HL-60/S4 (cell line): ENCODE data around the gene EXOC6.

Source experiments
- in situ Hi-C: fragments of 300-500 bp; cut with MboI; formaldehyde crosslinking; loops from 2 replicates; pipeline ENCODE4 v1.14.3; 2022; ENCODE audit warnings: low sequenced_read_pairs

Gene EXOC6

GRCh38 chr10:93063144-93063976 lies 215.0 kb downstream of the EXOC6 start:
- in situ Hi-C loops, result no loop called here

GRCh38 chr10:93063977-93064660 lies 215.8 kb downstream of the EXOC6 start:
- in situ Hi-C loops, result no loop called here

GRCh38 chr10:93064874-93065660 lies 216.7 kb downstream of the EXOC6 start:
- in situ Hi-C loops, result no loop called here

- in situ Hi-C loops, result no loop called here
Observed at GRCh38 chr10:93065675-93066543, 217.6 kb downstream of the EXOC6 start.

GRCh38 chr10:93066544-93066913 lies 218.2 kb downstream of the EXOC6 start:
- in situ Hi-C loops, result no loop called here

GRCh38 chr10:93067443-93068365 lies 219.4 kb downstream of the EXOC6 start:
- in situ Hi-C loops, result no loop called here

GRCh38 chr10:93068411-93069244 lies 220.3 kb downstream of the EXOC6 start:
- in situ Hi-C loops, result no loop called here

- in situ Hi-C loops, result no loop called here
Observed at GRCh38 chr10:93069245-93069561, 220.9 kb downstream of the EXOC6 start.

GRCh38 chr10:93070378-93071176 lies 222.3 kb downstream of the EXOC6 start:
- in situ Hi-C loops, result no loop called here

- in situ Hi-C loops, result no loop called here
Observed at GRCh38 chr10:93071177-93071472, 222.8 kb downstream of the EXOC6 start.

- in situ Hi-C loops, result no loop called here
Observed at GRCh38 chr10:93071674-93072224, 223.4 kb downstream of the EXOC6 start.

GRCh38 chr10:93072225-93072712 lies 223.9 kb downstream of the EXOC6 start:
- in situ Hi-C loops, result no loop called here

GRCh38 chr10:93072713-93073538 lies 224.6 kb downstream of the EXOC6 start:
- in situ Hi-C loops, result no loop called here

GRCh38 chr10:93073539-93074146 lies 225.3 kb downstream of the EXOC6 start, which contains the start of gene CYP26A1:
Gene CYP26A1 (plus strand): TSS chr10:93073893. CDS start chr10:93073935, 42 bp downstream.
- in situ Hi-C loops, result no loop called here

GRCh38 chr10:93074147-93074596 lies 225.9 kb downstream of the EXOC6 start:
- in situ Hi-C loops, result no loop called here
